ENCODE data around the gene EXOC6B. TPM values are rescaled to one million over a fixed set of nuclear protein-coding genes. Genes with fewer than 3 reads are reported as not detected.

Gene EXOC6B
- total and polyA plus RNA-seq, 2 of the 8 experiments (the other 6 are each of a cell fraction or from before 2014, with no cell fraction given), result 13.5 to 33.0 TPM

DNA sequence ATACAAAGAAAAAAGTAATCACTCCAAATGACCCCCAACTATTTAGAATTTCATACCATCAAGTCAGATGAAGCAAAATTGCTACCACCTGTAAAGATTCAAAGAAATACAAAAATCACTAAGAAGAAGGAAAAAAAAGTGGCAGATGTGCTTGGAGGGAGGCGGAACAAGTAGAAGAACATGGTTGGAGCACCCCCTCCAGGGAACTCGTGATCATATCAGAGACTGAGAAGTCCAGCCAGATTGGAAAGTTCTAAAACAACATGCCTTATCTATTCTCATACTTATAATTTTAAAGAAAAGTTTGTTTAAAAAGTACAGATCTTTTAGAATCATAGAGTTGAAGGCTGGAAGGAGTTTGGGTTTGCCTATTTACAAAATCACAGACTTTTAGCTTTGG is 564.8 kb downstream of the EXOC6B start:
- Histone ChIP-seq H2AFZ (ENCODE audit: low read length) (no peak overlapping the region), H3K4me1 (replicated peaks in 1 of 4; ENCODE audit: control insufficient read depth in 3 of 4, insufficient read depth in 4 of 4, low read length in 3 of 4) (no peaks in the 10 kb centered on the region), H3K23ac (ENCODE audit: insufficient read length) (no peak overlapping the region), H3K18ac (ENCODE audit: extremely low read depth, low read length) (no peak overlapping the region), H2BK5ac (ENCODE audit: low read depth, low read length) (no peak overlapping the region), H3K9me3 (ENCODE audit: insufficient read depth in 2 of 2, low read depth in 1 of 2, low read length in 1 of 2) (no peaks in the 10 kb centered on the region), H2BK15ac (ENCODE audit: low read length) (no peak overlapping the region), H3K56ac (replicated peaks; ENCODE audit: insufficient read length, low read depth, low read length) (no peak overlapping the region), H4K8ac (ENCODE audit: extremely low read depth, insufficient read depth, low read length) (no peak overlapping the region), H3K23me2 (ENCODE audit: low read depth, low read length) (no peaks in the 10 kb centered on the region), H2BK12ac (ENCODE audit: low read depth, low read length) (no peak overlapping the region), H2BK20ac (ENCODE audit: low read length) (no peak overlapping the region), H3K4ac (replicated peaks; ENCODE audit: insufficient read length, low read depth, low read length) (no peak overlapping the region), H3K79me1 (ENCODE audit: low read depth, low read length) (no peaks in the 10 kb centered on the region), H3K4me2 (ENCODE audit: insufficient read depth in 1 of 2, low read depth in 2 of 2, low read length in 2 of 2) (no peak overlapping the region), H4K91ac (replicated peaks; ENCODE audit: insufficient read length, low read length) (no peak overlapping the region), H3K4me3 (ENCODE audit: extremely low read depth in 1 of 4, insufficient read depth in 2 of 4, low read depth in 3 of 4, low read length in 4 of 4) (no peak overlapping the region), H3K36me3 (ENCODE audit: control insufficient read depth in 2 of 4, insufficient read depth in 4 of 4, low read length in 3 of 4) (no peaks in the 10 kb centered on the region), H3K27me3 (replicated peaks in 1 of 4; ENCODE audit: control insufficient read depth in 3 of 4, extremely low read depth in 1 of 4, insufficient read depth in 3 of 4, low read length in 3 of 4) (no peaks in the 10 kb centered on the region), H3K14ac (ENCODE audit: insufficient read length) (no peak overlapping the region), H4K20me1 (replicated peaks in 1 of 2; ENCODE audit: control insufficient read depth in 1 of 2, insufficient read depth in 2 of 2, low read length in 2 of 2) (peaks cover 0 to 1% of the 10 kb centered on the region in 2 experiments), H4K5ac (ENCODE audit: insufficient read length, low read depth, low read length) (no peak overlapping the region), H3K9ac (replicated peaks in 1 of 4; ENCODE audit: extremely low read depth in 1 of 4, low read depth in 3 of 4, low read length in 3 of 4) (no peak overlapping the region), H3K79me2 (ENCODE audit: control insufficient read depth in 1 of 2, insufficient read depth in 2 of 2, low read length in 2 of 2) (no peaks in the 10 kb centered on the region), H2BK120ac (replicated peaks; ENCODE audit: low read depth, low read length) (no peak overlapping the region), H3K27ac (ENCODE audit: low read depth, low read length) (no peak overlapping the region), H2AK5ac (ENCODE audit: low read depth, low read length) (no peak overlapping the region)
- TF ChIP-seq RNF2 (IDR thresholded peaks at IDR 0.05; ENCODE audit: borderline replicate concordance, low read depth, low read length, missing control alignments, poor library complexity, severe bottlenecking) (no peak), RAD21 (IDR thresholded peaks at IDR 0.05 in 1 of 2, conservative IDR thresholded peaks at IDR 0.05 in 1 of 2; ENCODE audit: low read depth in 2 of 2, low read length in 2 of 2) (peak; percentile 30 to 32; a peak in 3 of 4 replicates), SP2 (IDR thresholded peaks at IDR 0.05; ENCODE audit: low read length) (no peak), CTCF (IDR thresholded peaks at IDR 0.05; ENCODE audit: control extremely low read depth in 1 of 3, insufficient read depth in 1 of 3, low read depth in 1 of 3, low read length in 3 of 3) (no peak), YY1 (IDR thresholded peaks at IDR 0.05; ENCODE audit: low read depth, low read length) (no peak)
- DNase-seq (ENCODE audit: low read depth in 1 of 2, low spot score in 2 of 2) (no peak), FAIRE-seq (no peak)
- ChIA-PET CTCF (ENCODE audit: partially characterized antibody) (interaction anchor here (1.6 kb wide), 1 partner anchor 337 kb away, joined by 3 read pairs; no protein-coding TSS in a partner anchor), POLR2A (ENCODE audit: partially characterized antibody) (no interaction called here)
- WGBS, 2 experiments (ENCODE audit: extremely low coverage in 1 of 2, insufficient coverage in 1 of 2, insufficient read length in 1 of 2, insufficient replicate concordance in 2 of 2, low coverage in 1 of 2, low lambda C conversion rate in 2 of 2, missing lambda C conversion rate in 1 of 2), result 83% methylated on average over 2 of the region's 2 CpGs; no CpG with 5 or more reads in 1 of the 2 experiments
